Tibial artery (tissue), 4 donors: ENCODE data around the gene MYL10.
A peak's percentile ranks its signal among the peaks of the same experiment; 100 is the strongest.

Experiments used
- DNase-seq, 2 donors: peaks; one replicate each; pipeline ENCODE4 v3.0.0-alpha.2; 2019
- H3K27ac ChIP-seq, 2 donors: fragments of 200-600 bp; sonication (generic) in 1 of 2; 1 replicate in 1 of 2; 2 replicates in 1 of 2; pipeline ENCODE4 v1.5.1; 2018 to 2019; ENCODE audit warnings: mild to moderate bottlenecking in 1 of 2
- H3K27me3 ChIP-seq, 2 donors: fragments of 200-600 bp; sonication (generic) in 1 of 2; one replicate each; pipeline versions ENCODE4 v1.5.1 to v1.6.0; 2016 to 2019
- H3K36me3 ChIP-seq, 3 donors: fragments of 200-600 bp; sonication (generic) in 2 of 3; one replicate each; pipeline ENCODE4 v1.5.1; 2016 to 2019; ENCODE audit warnings: mild to moderate bottlenecking in 2 of 3
- H3K4me1 ChIP-seq, 4 donors: fragments of 200-600 bp; sonication (generic) in 2 of 4; 1 replicate in 3 of 4; 2 replicates in 1 of 4; pipeline ENCODE4 v1.5.1; 2016 to 2019
- H3K4me3 ChIP-seq, 2 donors: fragments of 200-600 bp; sonication (generic) in 1 of 2; 1 replicate in 1 of 2; 2 replicates in 1 of 2; pipeline ENCODE4 v1.5.1; 2018 to 2019; ENCODE audit warnings: mild to moderate bottlenecking in 2 of 2
- H3K9me3 ChIP-seq, 3 donors: fragments of 200-600 bp; sonication (generic) in 1 of 3; one replicate each; pipeline ENCODE4 v1.5.1; 2016 to 2019
- CTCF ChIP-seq, 2 experiments: fragments of 200-600 bp in 1 of 2; fragments of 450-650 bp in 1 of 2; IDR thresholded peaks; one replicate each; pipeline ENCODE4 v1.5.1; 2017 to 2019; ENCODE audit warnings: antibody characterized with exemption in 2 of 2, mild to moderate bottlenecking in 1 of 2, moderate library complexity in 1 of 2
- intact Hi-C: fragments of 100-400 bp; cut with DNase I; formaldehyde crosslinking; loops from one replicate; pipeline ENCODE4 v1.15.0; 2023; ENCODE audit warnings: low total_unique reads

The MYL10 gene

GRCh38 chr7:101599787-101600186 is 29.3 kb downstream of the MYL10 start:
- no peaks in the 10 kb centered on the region for H3K9me3 ChIP-seq
- intact Hi-C loops, result no loop called here
- H3K27me3 ChIP-seq, result no peaks in the 10 kb centered on the region
- no peaks in the 10 kb centered on the region for H3K36me3 ChIP-seq
- no peak for DNase-seq
- no peak for TF ChIP-seq CTCF (IDR thresholded peaks at IDR 0.05)
- H3K4me1 ChIP-seq, result peaks cover 0 to 30% (median 14%) of the 10 kb centered on the region in 4 donors
- no peak overlapping the region for H3K4me3 ChIP-seq
- peak overlapping the region; percentile 64 to 69 for H3K27ac ChIP-seq

- intact Hi-C loops, result no loop called here
- no peak for TF ChIP-seq CTCF (IDR thresholded peaks at IDR 0.05)
- peak; percentile 48 to 83 for DNase-seq
Observed at GRCh38 chr7:101598986-101599771, 29.9 kb downstream of the MYL10 start.

GRCh38 chr7:101598422-101598985 is 30.6 kb downstream of the MYL10 start:
- Histone ChIP-seq H3K4me1 (peaks cover 0 to 30% (median 14%) of the 10 kb centered on the region in 4 donors), H3K36me3 (no peaks in the 10 kb centered on the region), H3K4me3 (no peak overlapping the region), H3K27me3 (no peaks in the 10 kb centered on the region), H3K9me3 (no peaks in the 10 kb centered on the region), H3K27ac (peak overlapping the region; percentile 64 to 69)
- no peak for TF ChIP-seq CTCF (IDR thresholded peaks at IDR 0.05)
- intact Hi-C loops, result no loop called here
- no peak for DNase-seq

More at GRCh38 chr7:101598986-101599771, 29.9 kb downstream of the MYL10 start:
- H3K9me3 ChIP-seq, result no peaks in the 10 kb centered on the region
- no peak overlapping the region for H3K4me3 ChIP-seq
- H3K27me3 ChIP-seq, result no peaks in the 10 kb centered on the region
- peaks cover 0 to 30% (median 14%) of the 10 kb centered on the region in 4 donors for H3K4me1 ChIP-seq
- peak overlapping the region; percentile 64 to 69 for H3K27ac ChIP-seq
- no peaks in the 10 kb centered on the region for H3K36me3 ChIP-seq

GRCh38 chr7:101597941-101598340 is 31.2 kb downstream of the MYL10 start:
- H3K27me3 ChIP-seq, result no peaks in the 10 kb centered on the region
- no peak for DNase-seq
- intact Hi-C loops, result no loop called here
- TF ChIP-seq CTCF (IDR thresholded peaks at IDR 0.05), result no peak
- H3K4me3 ChIP-seq, result no peak overlapping the region
- no peaks in the 10 kb centered on the region for H3K9me3 ChIP-seq
- H3K36me3 ChIP-seq, result no peaks in the 10 kb centered on the region
- no peak overlapping the region for H3K27ac ChIP-seq
- peaks cover 0 to 26% (median 13%) of the 10 kb centered on the region in 4 donors for H3K4me1 ChIP-seq

- no peak overlapping the region for H3K27ac ChIP-seq
- H3K9me3 ChIP-seq, result no peaks in the 10 kb centered on the region
- no peaks in the 10 kb centered on the region for H3K36me3 ChIP-seq
- no peak overlapping the region for H3K4me3 ChIP-seq
- no peaks in the 10 kb centered on the region for H3K27me3 ChIP-seq
- peaks cover 0 to 17% (median 7%) of the 10 kb centered on the region in 4 donors for H3K4me1 ChIP-seq
- no peak for TF ChIP-seq CTCF (IDR thresholded peaks at IDR 0.05)
- DNase-seq, result no peak
- intact Hi-C loops, result no loop called here
Observed at GRCh38 chr7:101596898-101597297, 32.2 kb downstream of the MYL10 start.
